Left lung (tissue), 10 donors: ENCODE results near the gene COMMD4. TPM values are rescaled to one million over a fixed set of nuclear protein-coding genes. Genes with fewer than 3 reads are reported as not detected.
"Not testable (repeated sequence)": the region's sequence is repeated elsewhere in the genome, so short reads cannot be mapped to it uniquely, and the experiment has no call there.

Experiments
- ATAC-seq: fragments of 200-7000 bp; cut with Tn5 transposase; one replicate; pipeline ENCODE4 v1.9.1; 2020; ENCODE audit warnings: moderate library complexity
- DNase-seq, 4 donors: peaks; one replicate each; pipeline ENCODE4 v3.0.0-alpha.2; 2013 to 2020
- H3K27ac ChIP-seq, 2 donors: fragments of 200-600 bp; sonication (generic) in 1 of 2; one replicate each; pipeline versions ENCODE4 v1.5.0 to v1.8.0; 2020 to 2021
- H3K27me3 ChIP-seq, 2 donors: fragments of 200-600 bp; sonication (generic) in 1 of 2; one replicate each; pipeline versions ENCODE4 v1.5.0 to v1.8.0; 2020 to 2021
- H3K36me3 ChIP-seq, 2 donors: fragments of 200-600 bp; sonication (generic) in 1 of 2; one replicate each; pipeline versions ENCODE4 v1.5.0 to v1.8.0; 2020 to 2021
- H3K4me1 ChIP-seq, 2 donors: fragments of 200-600 bp; one replicate each; pipeline ENCODE4 v1.8.0; 2021
- H3K4me3 ChIP-seq, 2 donors: fragments of 200-600 bp; sonication (generic) in 1 of 2; one replicate each; pipeline versions ENCODE4 v1.5.0 to v1.8.0; 2020 to 2021; ENCODE audit warnings: mild to moderate bottlenecking in 1 of 2
- H3K9me3 ChIP-seq, 2 donors: fragments of 200-600 bp; sonication (generic) in 1 of 2; one replicate each; pipeline versions ENCODE4 v1.5.0 to v1.8.0; 2020 to 2021
- intact Hi-C, 2 donors: fragments of 100-400 bp; cut with DNase I; formaldehyde crosslinking; loops; one replicate each; pipeline versions ENCODE4 v1.11.2 to v1.14.2; 2022
- polyA plus RNA-seq, 6 donors: library from polyadenylated mRNA; unstranded; fragments of 120-200 nt; gene quantifications; one replicate each; pipeline ENCODE4 v1.2.1, GENCODE V29; 2013; ENCODE audit not compliant: insufficient read length in 6 of 6
- total RNA-seq, 2 donors: library from RNA; stranded (reverse); fragmentation: NEBNext Ultra II Directional; extraction: Animal tissue kit (Norgen Biotek cat#: 25700); gene quantifications; one replicate each; pipeline ENCODE4 v1.2.1, GENCODE V29; 2021
- TF ChIP-seq, protein P1 (sequence below), 2 donors: fragments of 200-600 bp; sonication (generic) in 1 of 2; IDR thresholded peaks; one replicate each; pipeline versions ENCODE4 v1.5.0 to v1.8.0; 2021; ENCODE audit warnings: antibody characterized with exemption in 2 of 2
- donor health status: DM: no; HTN: yes; CAD: no.
- donor health status: DM: no; HTN: no; CAD: no.

The COMMD4 gene
- total and polyA plus RNA-seq, 8 donors = 71.4 to 97.2 (median 76.2) TPM

DNA sequence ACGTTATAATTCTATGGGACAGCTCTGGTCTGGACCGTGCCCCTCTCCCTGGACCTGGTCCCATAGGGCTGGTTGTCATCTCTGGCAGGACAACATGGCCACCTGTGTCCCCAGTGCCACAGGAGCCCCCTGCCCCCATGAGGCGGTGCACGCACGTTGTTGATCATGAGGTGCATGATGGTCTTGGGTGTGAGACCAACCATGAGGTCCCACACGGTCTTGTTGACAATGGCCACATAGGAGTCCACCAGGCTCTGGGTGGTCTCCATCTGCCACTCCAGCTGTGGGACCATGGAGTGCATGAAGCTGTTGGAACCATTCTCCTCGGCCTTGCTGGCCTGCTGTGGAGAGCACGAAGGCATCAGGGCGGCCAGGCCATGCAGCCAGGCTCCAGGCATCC lies 33.5 kb upstream of the COMMD4 start:
- no peak overlapping the region for H3K27ac ChIP-seq
- peaks cover 0 to 23% of the 10 kb centered on the region in 2 donors for H3K27me3 ChIP-seq
- intact Hi-C loops = no loop called here
- no peak overlapping the region for H3K4me3 ChIP-seq
- H3K36me3 ChIP-seq = no peaks in the 10 kb centered on the region
- no peaks in the 10 kb centered on the region for H3K4me1 ChIP-seq
- no peaks in the 10 kb centered on the region for H3K9me3 ChIP-seq
- ATAC-seq (no peak), DNase-seq (no peak)
- TF ChIP-seq, protein P1, sequence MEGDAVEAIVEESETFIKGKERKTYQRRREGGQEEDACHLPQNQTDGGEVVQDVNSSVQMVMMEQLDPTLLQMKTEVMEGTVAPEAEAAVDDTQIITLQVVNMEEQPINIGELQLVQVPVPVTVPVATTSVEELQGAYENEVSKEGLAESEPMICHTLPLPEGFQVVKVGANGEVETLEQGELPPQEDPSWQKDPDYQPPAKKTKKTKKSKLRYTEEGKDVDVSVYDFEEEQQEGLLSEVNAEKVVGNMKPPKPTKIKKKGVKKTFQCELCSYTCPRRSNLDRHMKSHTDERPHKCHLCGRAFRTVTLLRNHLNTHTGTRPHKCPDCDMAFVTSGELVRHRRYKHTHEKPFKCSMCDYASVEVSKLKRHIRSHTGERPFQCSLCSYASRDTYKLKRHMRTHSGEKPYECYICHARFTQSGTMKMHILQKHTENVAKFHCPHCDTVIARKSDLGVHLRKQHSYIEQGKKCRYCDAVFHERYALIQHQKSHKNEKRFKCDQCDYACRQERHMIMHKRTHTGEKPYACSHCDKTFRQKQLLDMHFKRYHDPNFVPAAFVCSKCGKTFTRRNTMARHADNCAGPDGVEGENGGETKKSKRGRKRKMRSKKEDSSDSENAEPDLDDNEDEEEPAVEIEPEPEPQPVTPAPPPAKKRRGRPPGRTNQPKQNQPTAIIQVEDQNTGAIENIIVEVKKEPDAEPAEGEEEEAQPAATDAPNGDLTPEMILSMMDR (IDR thresholded peaks at IDR 0.05) = no peak

GRCh38 chr15:75302753-75303152 lies 33.1 kb upstream of the COMMD4 start:
- H3K4me1 ChIP-seq, ATAC-seq, H3K36me3 ChIP-seq, H3K9me3 ChIP-seq, H3K4me3 ChIP-seq, intact Hi-C loops, H3K27ac ChIP-seq, DNase-seq: not testable (repeated sequence)
- H3K27me3 ChIP-seq = peaks cover 0 to 27% of the 10 kb centered on the region in 2 donors

DNA sequence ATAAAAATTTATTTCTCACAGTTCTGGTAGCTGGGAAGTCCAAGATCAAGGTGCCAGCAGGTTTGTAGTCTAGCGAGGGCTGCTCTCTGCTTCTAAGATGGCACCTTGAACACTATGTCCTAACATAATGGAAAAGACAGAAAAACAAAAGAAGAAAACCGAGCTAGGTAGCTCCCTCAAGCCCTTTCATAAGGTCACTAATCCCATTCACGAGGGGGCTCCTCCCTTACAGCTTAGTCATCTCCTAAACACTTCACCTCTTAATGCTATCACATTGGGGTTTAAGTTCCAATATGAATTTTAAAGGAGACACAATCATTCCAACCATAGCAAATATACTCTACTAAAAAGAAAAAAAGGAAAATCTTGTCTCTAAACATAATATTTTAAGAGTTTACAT lies 29.7 kb upstream of the COMMD4 start:
- Histone ChIP-seq H3K4me1 (no peaks in the 10 kb centered on the region), H3K4me3 (no peak overlapping the region), H3K9me3 (no peaks in the 10 kb centered on the region), H3K27me3 (peaks cover 0 to 36% of the 10 kb centered on the region in 2 donors), H3K27ac (no peak overlapping the region), H3K36me3 (no peaks in the 10 kb centered on the region)
- intact Hi-C loops = no loop called here
- TF ChIP-seq, protein P1 (IDR thresholded peaks at IDR 0.05) = no peak
- DNase-seq = no peak
- ATAC-seq = no peak

DNA sequence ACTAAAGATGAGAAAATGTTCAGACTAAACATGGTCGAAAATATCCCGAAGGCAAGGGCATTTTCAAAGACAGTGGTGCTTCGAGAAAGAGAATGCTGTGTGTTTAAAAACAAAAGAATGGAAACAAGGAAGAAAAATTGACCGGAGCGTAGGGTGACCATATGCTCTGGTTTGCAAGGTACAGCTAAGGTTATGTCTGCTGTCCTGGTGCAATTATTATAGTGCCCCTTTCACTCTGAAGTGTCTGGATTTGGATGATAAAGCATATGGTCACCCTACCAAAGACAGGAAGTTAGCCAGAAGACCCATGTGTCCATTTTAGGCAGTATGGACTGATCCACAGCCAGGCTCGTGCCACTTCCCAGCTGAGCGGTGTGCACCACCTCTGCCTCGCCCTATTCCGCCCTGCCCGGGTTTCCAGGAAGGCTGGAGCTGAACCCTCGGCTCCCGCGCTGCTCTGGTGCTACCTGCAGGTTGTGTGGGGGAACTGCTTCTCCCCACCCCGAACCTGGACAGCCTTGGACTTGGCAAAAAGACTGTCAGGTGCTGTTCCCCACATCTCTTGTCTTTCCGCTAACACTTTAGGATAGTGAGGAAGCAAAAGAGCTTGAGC lies 28.0 kb upstream of the COMMD4 start:
- DNase-seq = peak in 1 of 4 donors; percentile 7

GRCh38 chr15:75309711-75310110 lies 26.2 kb upstream of the COMMD4 start:
- Histone ChIP-seq H3K4me3 (no peak overlapping the region), H3K36me3 (no peaks in the 10 kb centered on the region), H3K27me3 (peaks cover 0 to 30% of the 10 kb centered on the region in 2 donors), H3K9me3 (no peaks in the 10 kb centered on the region), H3K4me1 (no peaks in the 10 kb centered on the region), H3K27ac (no peak overlapping the region)
- ATAC-seq = no peak
- intact Hi-C loops = no loop called here
- TF ChIP-seq, protein P1 (IDR thresholded peaks at IDR 0.05) = no peak
- no peak for DNase-seq

More for the DNA sequence above, 28.0 kb upstream of the COMMD4 start:
- Histone ChIP-seq H3K36me3 (no peaks in the 10 kb centered on the region), H3K9me3 (no peaks in the 10 kb centered on the region), H3K27ac (no peak overlapping the region), H3K4me1 (no peaks in the 10 kb centered on the region), H3K4me3 (no peak overlapping the region), H3K27me3 (peaks cover 0 to 36% of the 10 kb centered on the region in 2 donors)
- TF ChIP-seq, protein P1 (IDR thresholded peaks at IDR 0.05) = no peak
- intact Hi-C loops = no loop called here
- ATAC-seq = peak; percentile 84

- H3K4me3 ChIP-seq, intact Hi-C loops, H3K27ac ChIP-seq, DNase-seq, H3K4me1 ChIP-seq, ATAC-seq, H3K9me3 ChIP-seq, H3K36me3 ChIP-seq: not testable (repeated sequence)
- H3K27me3 ChIP-seq = peaks cover 0 to 11% of the 10 kb centered on the region in 2 donors
Observed at GRCh38 chr15:75312548-75312947, 23.3 kb upstream of the COMMD4 start.
